ENCODE measurements around the gene KCNJ4. TPM values are rescaled to one million over a fixed set of nuclear protein-coding genes. Genes with fewer than 3 reads are reported as not detected.

Gene KCNJ4
- total RNA-seq, 1 experiment from 2014 or later: 0.22 TPM

- intact Hi-C loops (cut with micrococcal nuclease; ENCODE audit: unreplicated experiment): no loop called here
- Histone ChIP-seq H3K4me1 (replicated peaks; ENCODE audit: insufficient read depth) (peaks cover 11% of the 10 kb centered on the region), H3K27me3 (ENCODE audit: insufficient read depth, low read depth) (peaks cover 7% of the 10 kb centered on the region; the same call in 1 of the 2 replicates), H3F3A (ENCODE audit: insufficient read depth, low read depth) (peaks cover 8% of the 10 kb centered on the region; the same call in 1 of the 2 replicates), H3K9me2 (ENCODE audit: insufficient read depth) (no peaks in the 10 kb centered on the region), H3K4me2 (no peak overlapping the region), H2AFZ (no peak overlapping the region), H3K27ac (no peak overlapping the region), H3K9me3 (ENCODE audit: insufficient read depth, low read depth) (no peaks in the 10 kb centered on the region), H4K20me1 (ENCODE audit: insufficient read depth) (no peaks in the 10 kb centered on the region), H3K79me2 (ENCODE audit: low read depth) (no peaks in the 10 kb centered on the region), H3K36me3 (ENCODE audit: low read depth) (no peaks in the 10 kb centered on the region), H3K4me3 (no peak overlapping the region)
- ChIA-PET CTCF (no interaction called here), POLR2A (ENCODE audit: unreplicated experiment) (no interaction called here)
- no peak for DNase-seq
- no TSS peak for BruUV-seq (replicated peaks)
- TF ChIP-seq CTCF (conservative IDR thresholded peaks at IDR 0.05) (no peak), EZH2 (IDR thresholded peaks at IDR 0.05; ENCODE audit: low read depth) (no peak)
Observed at GRCh38 chr22:38469306-38469781, 14.3 kb upstream of the KCNJ4 start.

GRCh38 chr22:38468443-38469305 is 13.7 kb upstream of the KCNJ4 start:
- CTCF ChIA-PET: no interaction called here
- Histone ChIP-seq H3K27me3 (ENCODE audit: insufficient read depth, low read depth) (peaks cover 7% of the 10 kb centered on the region; the same call in 1 of the 2 replicates), H4K20me1 (ENCODE audit: insufficient read depth) (no peaks in the 10 kb centered on the region), H3K4me2 (peak overlapping the region; percentile 91), H3K36me3 (ENCODE audit: low read depth) (no peaks in the 10 kb centered on the region), H3K9me3 (ENCODE audit: insufficient read depth, low read depth) (no peaks in the 10 kb centered on the region), H3K9me2 (ENCODE audit: insufficient read depth) (no peaks in the 10 kb centered on the region), H3K27ac (no peak overlapping the region), H3F3A (ENCODE audit: insufficient read depth, low read depth) (peaks cover 8% of the 10 kb centered on the region; the same call in 1 of the 2 replicates), H2AFZ (peak overlapping the region; percentile 91), H3K79me2 (ENCODE audit: low read depth) (no peaks in the 10 kb centered on the region), H3K4me1 (replicated peaks; ENCODE audit: insufficient read depth) (peaks cover 11% of the 10 kb centered on the region), H3K4me3 (peak overlapping the region; percentile 65)
- intact Hi-C loops (cut with micrococcal nuclease; ENCODE audit: unreplicated experiment): no loop called here
- TF ChIP-seq EZH2 (IDR thresholded peaks at IDR 0.05; ENCODE audit: low read depth): no peak
- TF ChIP-seq CTCF (conservative IDR thresholded peaks at IDR 0.05): peak; percentile 49; the same call in 1 of the 2 replicates
- DNase-seq: no peak
- POLR2A ChIA-PET (ENCODE audit: unreplicated experiment): interaction anchor here (0.6 kb wide), 2 partner anchors 178 to 181 kb away, joined by 3 read pairs; no protein-coding TSS in a partner anchor
- no TSS peak for BruUV-seq (replicated peaks)

- Histone ChIP-seq H3K9me3 (ENCODE audit: insufficient read depth, low read depth) (no peaks in the 10 kb centered on the region), H3K27me3 (ENCODE audit: insufficient read depth, low read depth) (peaks cover 7% of the 10 kb centered on the region; the same call in 1 of the 2 replicates), H3K4me2 (peak within 1 kb of the TSS; percentile 91), H3K79me2 (ENCODE audit: low read depth) (no peaks in the 10 kb centered on the region), H3K27ac (no peak within 1 kb of the TSS), H3K4me3 (peak within 1 kb of the TSS; percentile 65), H4K20me1 (ENCODE audit: insufficient read depth) (no peaks in the 10 kb centered on the region), H3K9me2 (ENCODE audit: insufficient read depth) (no peaks in the 10 kb centered on the region), H3F3A (ENCODE audit: insufficient read depth, low read depth) (peaks cover 8% of the 10 kb centered on the region; the same call in 1 of the 2 replicates), H3K4me1 (replicated peaks; ENCODE audit: insufficient read depth) (peaks cover 11% of the 10 kb centered on the region), H2AFZ (peak within 1 kb of the TSS; percentile 91), H3K36me3 (ENCODE audit: low read depth) (no peaks in the 10 kb centered on the region)
- POLR2A ChIA-PET (ENCODE audit: unreplicated experiment): interaction anchor here (0.6 kb wide), 3 partner anchors 179 to 289 kb away, joined by 3 to 6 read pairs (median 3); no protein-coding TSS in a partner anchor
- CTCF ChIA-PET: no interaction called here
- TF ChIP-seq EZH2 (IDR thresholded peaks at IDR 0.05; ENCODE audit: low read depth): no peak
- TF ChIP-seq CTCF (conservative IDR thresholded peaks at IDR 0.05): no peak
- intact Hi-C loops (cut with micrococcal nuclease; ENCODE audit: unreplicated experiment): no loop called here
- TSS peak; percentile 62 for BruUV-seq (replicated peaks)
- peak in 1 of 2 experiments; percentile 71 for DNase-seq
Observed at GRCh38 chr22:38467904-38468442, 13.0 kb upstream of the KCNJ4 start, which contains the start of gene KDELR3. KDELR3 (plus strand) TSS chr22:38468096; CDS start chr22:38468234, 138 bp downstream.

Data from PC-9 (cell line).